HepG2 (cell line): Measurements from ENCODE around the gene ZNF581. TPM values are rescaled to one million over a fixed set of nuclear protein-coding genes. Genes with fewer than 3 reads are reported as not detected.

Experiments used
- ATAC-seq: fragments of 200-7000 bp; cut with Tn5 transposase; 3 replicates; pipeline ENCODE4 v1.9.1; 2020; ENCODE audit warnings: mild to moderate bottlenecking, moderate library complexity
- BruUV-seq: library from RNA; stranded (reverse); fragments of 400-500 nt; replicated peaks from 2 replicates; lab custom pipeline; 2021; lab: Mats Ljungman, UMichigan
- CTCF ChIA-PET: fragments of 300-600 bp; formaldehyde crosslinking; extraction: SDS; loops from one replicate; lab custom pipeline; 2021; ENCODE audit warnings: low total read pairs, inconsistent platforms, low intra/inter-chr PET ratio; lab: Yijun Ruan, JAX
- POLR2A ChIA-PET: fragments of 350-600 bp; sonication (Branson Sonifier 250); formaldehyde crosslinking; loops from one replicate; lab custom pipeline; 2020; ENCODE audit warnings: antibody characterized with exemption, inconsistent platforms; lab: Yijun Ruan, JAX
- DNase-seq: peaks from one replicate; pipeline ENCODE4 v3.0.0-alpha.2; 2015; ENCODE audit warnings: low spot score
- FAIRE-seq: peaks from 3 replicates; lab custom pipeline; 2011; peaks lifted over from hg19 to GRCh38; lab: Jason Lieb, UNC
- H2AFZ ChIP-seq: one replicate; pipeline ENCODE4 v1.6.1; 2011; ENCODE audit warnings: low read length, inconsistent platforms
- H3K27ac ChIP-seq: fragments of 300-600 bp; 3 replicates; pipeline ENCODE4 v1.8.0; 2011; ENCODE audit warnings: mixed run types, mild to moderate bottlenecking, mixed read lengths, low read length, inconsistent platforms; ENCODE audit not compliant: insufficient read depth; ENCODE audit errors: extremely low read length
- H3K27me3 ChIP-seq, 2 experiments: fragments of 200-600 bp in 1 of 2; 2 replicates in 1 of 2; 3 replicates in 1 of 2; pipeline versions ENCODE4 v1.6.0 to v1.8.0; 2011; ENCODE audit warnings: low read length in 2 of 2, mild to moderate bottlenecking in 2 of 2, moderate library complexity in 2 of 2, inconsistent platforms in 1 of 2; ENCODE audit not compliant: insufficient read depth in 2 of 2, control insufficient read depth in 1 of 2
- H3K36me3 ChIP-seq, 2 experiments: fragments of 200-600 bp in 1 of 2; replicated peaks in 1 of 2; 2 replicates in 1 of 2; 3 replicates in 1 of 2; pipeline versions ENCODE4 v1.5.1 to v1.8.0; 2011; ENCODE audit warnings: low read length in 2 of 2, inconsistent platforms in 1 of 2; ENCODE audit not compliant: insufficient read depth in 2 of 2, control insufficient read depth in 1 of 2
- H3K4me1 ChIP-seq: 2 replicates; pipeline ENCODE4 v1.5.1; 2012; ENCODE audit warnings: low read length, inconsistent platforms; ENCODE audit not compliant: insufficient read depth
- H3K4me2 ChIP-seq: 2 replicates; pipeline ENCODE4 v1.6.0; 2011; ENCODE audit warnings: low read depth, low read length, inconsistent platforms
- H3K4me3 ChIP-seq, 3 experiments: fragments of 200-600 bp in 1 of 3; sonication (generic), shearing (Covaris generic) in 1 of 3; replicated peaks in 1 of 3; 2 replicates each; pipeline ENCODE4 v1.5.1; 2011 to 2016; ENCODE audit warnings: low read length in 3 of 3, inconsistent platforms in 2 of 3, low read depth in 2 of 3, mild to moderate bottlenecking in 2 of 3, control low read depth in 1 of 3, mixed read lengths in 1 of 3; ENCODE audit not compliant: insufficient read depth in 1 of 3
- H3K79me2 ChIP-seq: one replicate; pipeline ENCODE4 v1.6.1; 2011; ENCODE audit warnings: low read length, inconsistent platforms; ENCODE audit not compliant: insufficient read depth
- H3K9ac ChIP-seq: 2 replicates; pipeline ENCODE4 v1.6.0; 2011; ENCODE audit warnings: mild to moderate bottlenecking, low read depth, low read length, inconsistent platforms; ENCODE audit not compliant: insufficient read depth
- H3K9me3 ChIP-seq: 2 replicates; pipeline ENCODE4 v1.5.1; 2012; ENCODE audit warnings: mild to moderate bottlenecking, low read length
- H4K20me1 ChIP-seq: 2 replicates; pipeline ENCODE4 v1.6.0; 2011; ENCODE audit warnings: inconsistent platforms, mild to moderate bottlenecking, low read length, moderate library complexity; ENCODE audit not compliant: insufficient read depth
- SAP130 ChIP-seq: IDR thresholded peaks from 2 replicates; pipeline ENCODE4 v1.6.1; 2016; ENCODE audit warnings: low read depth
- ZFP36 ChIP-seq: fragments of 150-350 bp; IDR thresholded peaks from 2 replicates; pipeline ENCODE4 v1.6.1; 2018; ENCODE audit warnings: borderline replicate concordance, low read length, low read depth; ENCODE audit not compliant: partially characterized antibody
- ZFY ChIP-seq: sonication (generic); formaldehyde crosslinking; IDR thresholded peaks from 2 replicates; pipeline ENCODE4 v1.4.0; 2020; ENCODE audit warnings: missing genetic modification reagents
- ZMYM4 ChIP-seq: sonication (generic); formaldehyde crosslinking; IDR thresholded peaks from 2 replicates; pipeline ENCODE4 v1.8.1; 2023; ENCODE audit warnings: mild to moderate bottlenecking, missing genetic modification reagents
- ZNF367 ChIP-seq: sonication (generic); formaldehyde crosslinking; IDR thresholded peaks from 2 replicates; pipeline ENCODE4 v1.4.0; 2020; ENCODE audit warnings: missing genetic modification reagents, borderline replicate concordance
- ZNF614 ChIP-seq: IDR thresholded peaks from 2 replicates; pipeline ENCODE4 v1.6.1; 2018; ENCODE audit warnings: missing biosample characterization, missing genetic modification reagents, inconsistent platforms, borderline replicate concordance
- ZNF883 ChIP-seq: sonication (generic); formaldehyde crosslinking; IDR thresholded peaks from 2 replicates; pipeline ENCODE4 v1.5.1; 2020; ENCODE audit warnings: mild to moderate bottlenecking, missing genetic modification reagents; ENCODE audit errors: not compliant biosample characterization
- WGBS: methylation state at CpG from one replicate; pipeline ENCODE4 v1.1.6; 2017; ENCODE audit warnings: low lambda C conversion rate; 5-methylcytosine and 5-hydroxymethylcytosine counted together
- in situ Hi-C: cut with HindIII; loops from 2 replicates; pipeline ENCODE4 v1.10.0; 2017; ENCODE audit warnings: low pct_unique_long_range_greater_than_20kb; ENCODE audit not compliant: extremely low pct_ligation_motif_present
- intact Hi-C: fragments of 100-400 bp; cut with micrococcal nuclease; formaldehyde crosslinking; loops from one replicate; pipeline ENCODE4 v1.10.0; 2022; ENCODE audit not compliant: unreplicated experiment
- polyA plus RNA-seq, 8 experiments: library from polyadenylated mRNA; depleted of rRNA in 3 of 8; stranded (reverse) in 7 of 8; unstranded in 1 of 8; fragments of >200 nt; fragmentation: Illumina TruSeq in 4 of 8; extraction: Trizol in 4 of 8; gene quantifications; 2 replicates each; pipeline versions ENCODE4 v1.2.1 to v1.2.3, GENCODE V29; 2011 to 2016; ENCODE audit warnings: low read depth in 4 of 8, missing spikeins in 1 of 8, mixed read lengths in 1 of 8; ENCODE audit not compliant: insufficient read depth in 1 of 8
- total RNA-seq, 5 experiments: library from RNA; depleted of rRNA; stranded (reverse); fragments of >200 nt; fragmentation: Illumina TruSeq; extraction: Trizol; gene quantifications; 2 replicates each; pipeline ENCODE4 v1.2.3, GENCODE V29; 2016; ENCODE audit warnings: low read depth in 1 of 5
- TF ChIP-seq, protein P1 (sequence below): IDR thresholded peaks from 2 replicates; pipeline ENCODE4 v1.6.1; 2016; ENCODE audit warnings: low read depth, control low read depth
- TF ChIP-seq, protein P2 (sequence below): sonication (generic); formaldehyde crosslinking; IDR thresholded peaks from 2 replicates; pipeline ENCODE4 v1.4.0; 2020; ENCODE audit warnings: mild to moderate bottlenecking, missing genetic modification reagents

The ZNF581 gene
- total and polyA plus RNA-seq, 2 of the 13 experiments (the other 11 are each of a cell fraction or from before 2014, with no cell fraction given): 19.6 to 49.5 TPM

DNA sequence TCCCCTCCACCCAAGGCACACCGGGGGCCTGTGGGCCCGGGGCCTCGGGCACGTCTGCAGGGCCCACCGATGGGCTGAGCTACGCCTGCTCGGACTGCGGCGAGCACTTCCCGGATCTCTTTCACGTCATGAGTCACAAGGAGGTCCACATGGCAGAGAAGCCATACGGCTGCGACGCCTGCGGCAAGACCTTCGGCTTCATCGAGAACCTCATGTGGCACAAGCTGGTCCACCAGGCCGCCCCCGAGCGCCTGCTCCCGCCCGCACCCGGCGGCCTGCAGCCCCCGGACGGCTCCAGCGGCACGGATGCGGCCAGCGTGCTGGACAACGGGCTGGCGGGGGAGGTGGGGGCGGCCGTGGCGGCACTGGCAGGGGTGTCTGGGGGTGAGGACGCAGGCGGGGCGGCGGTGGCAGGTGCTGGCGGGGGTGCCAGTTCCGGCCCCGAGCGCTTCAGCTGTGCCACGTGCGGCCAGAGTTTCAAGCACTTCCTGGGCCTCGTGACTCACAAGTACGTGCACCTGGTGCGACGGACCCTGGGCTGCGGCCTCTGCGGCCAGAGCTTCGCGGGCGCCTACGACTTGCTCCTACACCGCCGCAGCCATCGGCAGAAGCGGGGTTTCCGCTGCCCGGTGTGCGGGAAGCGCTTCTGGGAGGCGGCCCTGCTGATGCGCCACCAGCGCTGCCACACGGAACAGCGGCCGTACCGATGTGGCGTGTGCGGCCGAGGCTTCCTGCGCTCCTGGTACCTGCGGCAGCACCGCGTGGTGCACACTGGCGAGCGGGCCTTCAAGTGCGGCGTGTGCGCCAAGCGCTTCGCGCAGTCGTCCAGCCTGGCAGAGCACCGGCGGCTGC, 27.7 kb upstream of the ZNF581 start:
- POLR2A ChIA-PET: no interaction called here
- in situ Hi-C loops: no loop called here
- ATAC-seq: no peak
- Histone ChIP-seq H3K27me3 (no peaks in the 10 kb centered on the region), H3K36me3 (peaks cover 2% of the 10 kb centered on the region in 2 experiments; a peak in 1 of 5 replicates), H4K20me1 (no peaks in the 10 kb centered on the region), H3K4me2 (no peak overlapping the region)
- DNase-seq: no peak
- no peak for TF ChIP-seq ZNF614
- no peak for TF ChIP-seq ZMYM4 (CRISPR knock-in tag)
- no peak for TF ChIP-seq ZFP36
- TF ChIP-seq ZNF883: no peak
- TF ChIP-seq, protein P1, sequence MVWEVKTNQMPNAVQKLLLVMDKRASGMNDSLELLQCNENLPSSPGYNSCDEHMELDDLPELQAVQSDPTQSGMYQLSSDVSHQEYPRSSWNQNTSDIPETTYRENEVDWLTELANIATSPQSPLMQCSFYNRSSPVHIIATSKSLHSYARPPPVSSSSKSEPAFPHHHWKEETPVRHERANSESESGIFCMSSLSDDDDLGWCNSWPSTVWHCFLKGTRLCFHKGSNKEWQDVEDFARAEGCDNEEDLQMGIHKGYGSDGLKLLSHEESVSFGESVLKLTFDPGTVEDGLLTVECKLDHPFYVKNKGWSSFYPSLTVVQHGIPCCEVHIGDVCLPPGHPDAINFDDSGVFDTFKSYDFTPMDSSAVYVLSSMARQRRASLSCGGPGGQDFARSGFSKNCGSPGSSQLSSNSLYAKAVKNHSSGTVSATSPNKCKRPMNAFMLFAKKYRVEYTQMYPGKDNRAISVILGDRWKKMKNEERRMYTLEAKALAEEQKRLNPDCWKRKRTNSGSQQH (CRISPR knock-in tag): no peak
- no peak for TF ChIP-seq ZFY
- TF ChIP-seq ZNF367 (CRISPR knock-in tag): no peak
- no peak for TF ChIP-seq SAP130 (CRISPR knock-in tag)
- TF ChIP-seq, protein P2, sequence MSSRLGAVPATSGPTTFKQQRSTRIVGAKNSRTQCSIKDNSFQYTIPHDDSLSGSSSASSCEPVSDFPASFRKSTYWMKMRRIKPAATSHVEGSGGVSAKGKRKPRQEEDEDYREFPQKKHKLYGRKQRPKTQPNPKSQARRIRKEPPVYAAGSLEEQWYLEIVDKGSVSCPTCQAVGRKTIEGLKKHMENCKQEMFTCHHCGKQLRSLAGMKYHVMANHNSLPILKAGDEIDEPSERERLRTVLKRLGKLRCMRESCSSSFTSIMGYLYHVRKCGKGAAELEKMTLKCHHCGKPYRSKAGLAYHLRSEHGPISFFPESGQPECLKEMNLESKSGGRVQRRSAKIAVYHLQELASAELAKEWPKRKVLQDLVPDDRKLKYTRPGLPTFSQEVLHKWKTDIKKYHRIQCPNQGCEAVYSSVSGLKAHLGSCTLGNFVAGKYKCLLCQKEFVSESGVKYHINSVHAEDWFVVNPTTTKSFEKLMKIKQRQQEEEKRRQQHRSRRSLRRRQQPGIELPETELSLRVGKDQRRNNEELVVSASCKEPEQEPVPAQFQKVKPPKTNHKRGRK: no peak
- TF ChIP-seq, all 625 proteins: peak for 0
- CTCF ChIA-PET: no interaction called here
- H3K27ac ChIP-seq: no peak overlapping the region
- no peak overlapping the region for H3K4me3 ChIP-seq
- intact Hi-C loops: no loop called here
- H3K79me2 ChIP-seq: no peaks in the 10 kb centered on the region
- no peak for FAIRE-seq
- no TSS peak for BruUV-seq
- no peak overlapping the region for H3K9ac ChIP-seq
- 97% methylated on average over 38 of the region's 88 CpGs for WGBS
- H2AFZ ChIP-seq: no peak overlapping the region
- no peaks in the 10 kb centered on the region for H3K9me3 ChIP-seq
- peaks cover 8% of the 10 kb centered on the region for H3K4me1 ChIP-seq
